ENCODE results near the gene RPL6.

RPL6 gene

GRCh38 chr12:112370868-112371510 lies 38.4 kb downstream of the RPL6 start:
- DNase-seq: no peak

- no peak for DNase-seq
Measured at GRCh38 chr12:112370199-112370598, 39.2 kb downstream of the RPL6 start.

- DNase-seq: no peak
Measured at GRCh38 chr12:112368856-112369255, 40.5 kb downstream of the RPL6 start.

GRCh38 chr12:112367965-112368364 lies 41.4 kb downstream of the RPL6 start:
- DNase-seq: no peak

GRCh38 chr12:112362310-112362709 lies 47.1 kb downstream of the RPL6 start:
- no peak for DNase-seq

- no peak for DNase-seq
Measured at GRCh38 chr12:112361271-112361670, 48.1 kb downstream of the RPL6 start.

GRCh38 chr12:112359290-112359689 lies 50.1 kb downstream of the RPL6 start:
- no peak for DNase-seq

GRCh38 chr12:112357214-112357613 lies 52.2 kb downstream of the RPL6 start:
- no peak for DNase-seq

All from SHP77 treated with DMSO at 0.1 percent for 48 hours (cell line).